ENCODE data around the gene ASCC3. TPM values are rescaled to one million over a fixed set of nuclear protein-coding genes. Genes with fewer than 3 reads are reported as not detected.

ASCC3 gene
- polyA plus RNA-seq, 2 of the 4 experiments (the other 2 are of a cell fraction): 17.4 to 35.3 TPM

DNA sequence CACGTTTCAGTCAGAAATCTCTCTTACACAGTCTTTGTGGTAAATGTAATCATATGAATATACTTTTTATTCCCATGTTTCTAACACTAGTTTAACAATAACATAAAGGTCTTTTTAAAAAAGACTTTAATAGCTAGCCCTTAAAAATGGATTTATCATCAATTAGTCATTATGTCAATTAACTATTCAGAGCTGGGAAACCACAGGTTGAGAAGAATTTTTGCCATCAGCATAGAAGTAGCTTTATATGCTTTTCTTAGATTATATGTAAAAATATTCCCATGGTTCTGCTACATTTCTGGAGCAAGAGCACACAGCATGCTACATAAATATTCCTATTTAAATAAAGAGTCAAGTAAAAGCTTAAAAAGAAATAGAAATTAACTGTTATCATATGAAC, 35.5 kb downstream of the ASCC3 start:
- H3K4me1 ChIP-seq: no peaks in the 10 kb centered on the region
- DNase-seq (ENCODE audit: low read depth in 1 of 2, low spot score in 1 of 2) (no peak), FAIRE-seq (no peak), ATAC-seq (no peak)
- TF ChIP-seq TP53 (CRISPR knock-in tag; IDR thresholded peaks at IDR 0.05): no peak
- ChIA-PET POLR2A (no interaction called here), CTCF (no interaction called here)
- 78% methylated on average over 1 of the region's 1 CpG for WGBS (ENCODE audit: missing lambda C conversion rate)
- no peak overlapping the region for H3K4me2 ChIP-seq
- no peak overlapping the region for H3K27ac ChIP-seq
- no peak overlapping the region for H3K4me3 ChIP-seq
- H3K9me3 ChIP-seq: no peaks in the 10 kb centered on the region

DNA sequence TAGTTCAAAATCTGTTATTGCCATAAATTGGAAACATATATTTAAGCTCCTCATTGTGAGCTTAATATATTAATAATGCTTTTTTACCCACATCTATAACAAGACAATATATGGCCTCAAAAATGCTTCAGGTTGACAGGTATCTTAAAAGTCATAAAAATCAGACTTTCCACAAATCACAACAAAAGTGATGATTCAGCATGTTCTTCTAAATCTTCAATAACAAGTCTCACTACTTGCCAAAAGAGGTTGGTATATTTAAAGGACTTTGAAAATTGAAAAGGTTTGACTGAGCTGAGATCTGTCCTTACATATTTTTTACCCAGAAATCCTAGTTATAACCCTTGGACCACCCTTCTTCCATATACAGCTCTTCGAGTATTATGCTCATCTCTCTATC, 41.7 kb downstream of the ASCC3 start:
- TF ChIP-seq FOSL2 (IDR thresholded peaks at IDR 0.05) (no peak), FOSL2 (CRISPR knock-in tag; IDR thresholded peaks at IDR 0.05) (no peak), CHD2 (IDR thresholded peaks at IDR 0.05; ENCODE audit: low read length, partially characterized antibody) (no peak), MAFK (IDR thresholded peaks at IDR 0.05; ENCODE audit: partially characterized antibody) (peak; percentile 97)
- FAIRE-seq: no peak
- CTCF ChIA-PET: no interaction called here

GRCh38 chr6:100838011-100838410, 43.1 kb downstream of the ASCC3 start:
- no peak overlapping the region for H3K4me3 ChIP-seq
- POLR2A ChIA-PET: no interaction called here
- CTCF ChIA-PET: no interaction called here
- no peak overlapping the region for H3K4me2 ChIP-seq
- ATAC-seq (no peak), DNase-seq (ENCODE audit: low read depth in 1 of 2, low spot score in 1 of 2) (no peak), FAIRE-seq (no peak)
- H3K9me3 ChIP-seq: no peaks in the 10 kb centered on the region
- no peaks in the 10 kb centered on the region for H3K4me1 ChIP-seq
- H3K27ac ChIP-seq: no peak overlapping the region
- TF ChIP-seq FOSB (CRISPR knock-in tag; IDR thresholded peaks at IDR 0.05) (no peak), JUN (IDR thresholded peaks at IDR 0.05) (no peak), EHF (CRISPR knock-in tag; IDR thresholded peaks at IDR 0.05) (no peak), BHLHE40 (IDR thresholded peaks at IDR 0.05; ENCODE audit: low read depth, low read length) (no peak), NR3C1 (IDR thresholded peaks at IDR 0.05) (no peak), NPAS2 (CRISPR knock-in tag; IDR thresholded peaks at IDR 0.05; ENCODE audit: borderline replicate concordance) (no peak), CEBPB (IDR thresholded peaks at IDR 0.05) (no peak), SREBF2 (IDR thresholded peaks at IDR 0.05) (no peak), ZNF302 (CRISPR knock-in tag; IDR thresholded peaks at IDR 0.05) (no peak), REST (IDR thresholded peaks at IDR 0.05) (no peak), HOXB5 (CRISPR knock-in tag; IDR thresholded peaks at IDR 0.05) (no peak), CBX2 (IDR thresholded peaks at IDR 0.05; ENCODE audit: borderline replicate concordance, low read depth) (no peak), SMC3 (IDR thresholded peaks at IDR 0.05) (no peak), PHF8 (IDR thresholded peaks at IDR 0.05; ENCODE audit: borderline replicate concordance, low read depth) (no peak), EHMT2 (IDR thresholded peaks at IDR 0.05; ENCODE audit: low read depth) (no peak), ESRRA (IDR thresholded peaks at IDR 0.05; ENCODE audit: borderline replicate concordance, low read length) (no peak)
- TF ChIP-seq, protein P1, sequence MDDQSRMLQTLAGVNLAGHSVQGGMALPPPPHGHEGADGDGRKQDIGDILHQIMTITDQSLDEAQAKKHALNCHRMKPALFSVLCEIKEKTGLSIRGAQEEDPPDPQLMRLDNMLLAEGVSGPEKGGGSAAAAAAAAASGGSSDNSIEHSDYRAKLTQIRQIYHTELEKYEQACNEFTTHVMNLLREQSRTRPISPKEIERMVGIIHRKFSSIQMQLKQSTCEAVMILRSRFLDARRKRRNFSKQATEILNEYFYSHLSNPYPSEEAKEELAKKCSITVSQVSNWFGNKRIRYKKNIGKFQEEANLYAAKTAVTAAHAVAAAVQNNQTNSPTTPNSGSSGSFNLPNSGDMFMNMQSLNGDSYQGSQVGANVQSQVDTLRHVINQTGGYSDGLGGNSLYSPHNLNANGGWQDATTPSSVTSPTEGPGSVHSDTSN (IDR thresholded peaks at IDR 0.05): no peak
- TF ChIP-seq, protein P2, sequence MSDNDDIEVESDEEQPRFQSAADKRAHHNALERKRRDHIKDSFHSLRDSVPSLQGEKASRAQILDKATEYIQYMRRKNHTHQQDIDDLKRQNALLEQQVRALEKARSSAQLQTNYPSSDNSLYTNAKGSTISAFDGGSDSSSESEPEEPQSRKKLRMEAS (IDR thresholded peaks at IDR 0.05): no peak

More for the DNA sequence above, 41.7 kb downstream of the ASCC3 start:
- H3K4me2 ChIP-seq: no peak overlapping the region
- H3K9me3 ChIP-seq: no peaks in the 10 kb centered on the region
- ATAC-seq: no peak
- no peak overlapping the region for H3K27ac ChIP-seq
- H3K4me3 ChIP-seq: no peak overlapping the region
- POLR2A ChIA-PET: no interaction called here
- H3K4me1 ChIP-seq: no peaks in the 10 kb centered on the region
- WGBS (ENCODE audit: missing lambda C conversion rate): 97% methylated on average over 1 of the region's 1 CpG
- DNase-seq (ENCODE audit: low read depth in 1 of 2, low spot score in 1 of 2): no peak
